NCI-H146 treated with DMSO at 0.1 percent for 48 hours (cell line): Measurements from ENCODE around the gene NEO1.
"Not testable (repeated sequence)": the region's sequence is repeated elsewhere in the genome, so short reads cannot be mapped to it uniquely, and the experiment has no call there.

Experiments
- DNase-seq: peaks from one replicate; lab custom pipeline; 2025; ENCODE audit not compliant: unreplicated experiment; lab: John Stamatoyannopoulos, UW

The NEO1 gene

GRCh38 chr15:73139744-73140553, 87.7 kb downstream of the NEO1 start:
- DNase-seq = no peak

GRCh38 chr15:73141216-73141900, 89.1 kb downstream of the NEO1 start:
- no peak for DNase-seq

GRCh38 chr15:73142802-73143762, 90.8 kb downstream of the NEO1 start:
- DNase-seq = no peak

- DNase-seq = no peak
Measured at GRCh38 chr15:73143763-73144155, 91.5 kb downstream of the NEO1 start.

- DNase-seq = no peak
Measured at GRCh38 chr15:73146419-73146818, 94.2 kb downstream of the NEO1 start.

GRCh38 chr15:73150831-73151230, 98.6 kb downstream of the NEO1 start:
- DNase-seq = no peak

GRCh38 chr15:73153024-73153423, 100.8 kb downstream of the NEO1 start:
- no peak for DNase-seq

GRCh38 chr15:73153447-73153846, 101.2 kb downstream of the NEO1 start:
- DNase-seq = no peak

GRCh38 chr15:73156431-73157191, 104.3 kb downstream of the NEO1 start:
- DNase-seq = no peak

GRCh38 chr15:73161546-73161945, 109.3 kb downstream of the NEO1 start:
- DNase-seq = no peak

- no peak for DNase-seq
Measured at GRCh38 chr15:73165435-73165834, 113.2 kb downstream of the NEO1 start.

GRCh38 chr15:73165844-73166243, 113.6 kb downstream of the NEO1 start:
- DNase-seq = no peak

- not testable (repeated sequence) for DNase-seq
Measured at GRCh38 chr15:73166711-73167110, 114.4 kb downstream of the NEO1 start.

- DNase-seq = no peak
Measured at GRCh38 chr15:73168487-73168886, 116.2 kb downstream of the NEO1 start.

- DNase-seq = no peak
Measured at GRCh38 chr15:73171711-73172110, 119.4 kb downstream of the NEO1 start.

GRCh38 chr15:73172508-73172907, 120.2 kb downstream of the NEO1 start:
- DNase-seq = no peak

- DNase-seq = no peak
Measured at GRCh38 chr15:73174171-73174570, 121.9 kb downstream of the NEO1 start.

- DNase-seq = no peak
Measured at GRCh38 chr15:73175382-73175781, 123.1 kb downstream of the NEO1 start.

- no peak for DNase-seq
Measured at GRCh38 chr15:73176598-73176997, 124.3 kb downstream of the NEO1 start.

GRCh38 chr15:73183071-73183470, 130.8 kb downstream of the NEO1 start:
- no peak for DNase-seq

GRCh38 chr15:73190189-73190601, 137.9 kb downstream of the NEO1 start:
- no peak for DNase-seq
